ENCODE measurements around the gene ABCB9. TPM values are rescaled to one million over a fixed set of nuclear protein-coding genes. Genes with fewer than 3 reads are reported as not detected.
A peak's percentile ranks its signal among the peaks of the same experiment; 100 is the strongest.
"Not testable (repeated sequence)": the region's sequence is repeated elsewhere in the genome, so short reads cannot be mapped to it uniquely, and the experiment has no call there.

ABCB9 gene
- total RNA-seq, 1 donor from 2014 or later, result 19.6 TPM

GRCh38 chr12:122947352-122947792 lies 18.9 kb downstream of the ABCB9 start:
- Histone ChIP-seq H3K27me3 (no peaks in the 10 kb centered on the region), H3K4me1 (peaks cover 0 to 13% of the 10 kb centered on the region in 2 donors), H3K9me3 (no peaks in the 10 kb centered on the region), H3K27ac (peak overlapping the region; percentile 75 to 82), H3K4me3 (no peak overlapping the region), H3K36me3 (no peaks in the 10 kb centered on the region)
- DNase-seq (ENCODE audit: low spot score in 2 of 2), result no peak
- intact Hi-C loops (cut with DNase I), result loop anchor here (2.0 kb wide), 1 partner anchor 51 kb away; the partner anchor contains the start of gene VPS37B
- TF ChIP-seq CTCF (IDR thresholded peaks at IDR 0.05), result peak in 2 of 3 experiments; percentile 4 to 24

- Histone ChIP-seq H3K27ac (peak overlapping the region; percentile 75 to 82), H3K27me3 (no peaks in the 10 kb centered on the region), H3K4me3 (no peak overlapping the region), H3K4me1 (peaks cover 0 to 13% of the 10 kb centered on the region in 2 donors), H3K36me3 (no peaks in the 10 kb centered on the region), H3K9me3 (no peaks in the 10 kb centered on the region)
- peak; percentile 94 to 96 for DNase-seq (ENCODE audit: low spot score in 2 of 2)
- TF ChIP-seq CTCF (IDR thresholded peaks at IDR 0.05), result peak in 2 of 3 experiments; percentile 32 to 42
- intact Hi-C loops (cut with DNase I), result loop anchor here (2.0 kb wide), 1 partner anchor 50 kb away; the partner anchor contains the start of gene VPS37B
Measured at GRCh38 chr12:122946690-122947341, 19.4 kb downstream of the ABCB9 start.

GRCh38 chr12:122944605-122945592 lies 21.4 kb downstream of the ABCB9 start:
- no peak for TF ChIP-seq CTCF (IDR thresholded peaks at IDR 0.05)
- Histone ChIP-seq H3K4me3 (no peak overlapping the region), H3K36me3 (peaks cover 0 to 2% of the 10 kb centered on the region in 2 donors), H3K27ac (peak overlapping the region in 1 of 2 donors; percentile 15), H3K27me3 (no peaks in the 10 kb centered on the region), H3K4me1 (peaks cover 0 to 19% of the 10 kb centered on the region in 2 donors), H3K9me3 (no peaks in the 10 kb centered on the region)
- intact Hi-C loops (cut with DNase I), result no loop called here
- DNase-seq (ENCODE audit: low spot score in 2 of 2), result no peak

GRCh38 chr12:122943196-122943595 lies 23.1 kb downstream of the ABCB9 start:
- Histone ChIP-seq H3K36me3 (peaks cover 0 to 5% of the 10 kb centered on the region in 2 donors), H3K9me3 (no peaks in the 10 kb centered on the region), H3K4me3 (no peak overlapping the region), H3K27ac (peak overlapping the region in 1 of 2 donors; percentile 27), H3K4me1 (peaks cover 0 to 19% of the 10 kb centered on the region in 2 donors), H3K27me3 (no peaks in the 10 kb centered on the region)
- intact Hi-C loops (cut with DNase I), result no loop called here
- no peak for TF ChIP-seq CTCF (IDR thresholded peaks at IDR 0.05)
- DNase-seq (ENCODE audit: low spot score in 2 of 2), result no peak

GRCh38 chr12:122942637-122943036 lies 23.6 kb downstream of the ABCB9 start:
- DNase-seq (ENCODE audit: low spot score in 2 of 2), result no peak
- no peak for TF ChIP-seq CTCF (IDR thresholded peaks at IDR 0.05)
- Histone ChIP-seq H3K9me3 (no peaks in the 10 kb centered on the region), H3K27me3 (no peaks in the 10 kb centered on the region), H3K27ac (peak overlapping the region in 1 of 2 donors; percentile 27), H3K4me3 (no peak overlapping the region), H3K36me3 (peaks cover 3 to 6% of the 10 kb centered on the region in 2 donors), H3K4me1 (peaks cover 0 to 19% of the 10 kb centered on the region in 2 donors)
- intact Hi-C loops (cut with DNase I), result no loop called here

GRCh38 chr12:122941351-122941750 lies 24.9 kb downstream of the ABCB9 start:
- H3K36me3 ChIP-seq, result peaks cover 8 to 12% of the 10 kb centered on the region in 2 donors
- DNase-seq (ENCODE audit: low spot score in 2 of 2); H3K9me3 ChIP-seq; intact Hi-C loops (cut with DNase I); H3K27ac ChIP-seq; H3K4me1 ChIP-seq; H3K27me3 ChIP-seq; H3K4me3 ChIP-seq: not testable (repeated sequence)
